DND-41 (cell line): ENCODE data around the gene KIAA1671.

Experiments
- ATAC-seq: fragments of 200-7000 bp; cut with Tn5 transposase; 3 replicates; pipeline ENCODE4 v1.9.1; 2021; ENCODE audit warnings: low read depth; ENCODE audit not compliant: insufficient read depth
- DNase-seq: peaks from one replicate; pipeline ENCODE4 v3.0.0-alpha.2; 2020
- H2AFZ ChIP-seq: 2 replicates; pipeline ENCODE4 v1.6.0; 2012; ENCODE audit warnings: low read depth, low read length
- H3K27ac ChIP-seq: 2 replicates; pipeline ENCODE4 v1.5.1; 2012; ENCODE audit warnings: low read length, inconsistent platforms
- H3K27me3 ChIP-seq: fragments of 200-600 bp; sonication (generic); 2 replicates; pipeline ENCODE4 v1.6.0; 2012; ENCODE audit warnings: low read length, mild to moderate bottlenecking, inconsistent platforms; ENCODE audit not compliant: insufficient read depth, poor library complexity
- H3K36me3 ChIP-seq: 2 replicates; pipeline ENCODE4 v1.5.1; 2012; ENCODE audit warnings: low read length, inconsistent platforms; ENCODE audit not compliant: insufficient read depth
- H3K4me1 ChIP-seq: 2 replicates; pipeline ENCODE4 v1.5.1; 2012; ENCODE audit warnings: mild to moderate bottlenecking, low read length; ENCODE audit not compliant: insufficient read depth
- H3K4me2 ChIP-seq: 2 replicates; pipeline ENCODE4 v1.6.0; 2012; ENCODE audit warnings: mild to moderate bottlenecking, moderate library complexity, low read length, inconsistent platforms; ENCODE audit not compliant: insufficient read depth
- H3K4me3 ChIP-seq, 2 experiments: fragments of 200-600 bp in 1 of 2; shearing (Covaris generic) in 1 of 2; 2 replicates each; pipeline ENCODE4 v1.5.1; 2012 to 2016; ENCODE audit warnings: inconsistent platforms in 2 of 2, low read length in 2 of 2, mild to moderate bottlenecking in 2 of 2, low read depth in 1 of 2, moderate library complexity in 1 of 2
- H3K79me2 ChIP-seq: 2 replicates; pipeline ENCODE4 v1.6.0; 2012; ENCODE audit warnings: low read length, inconsistent platforms; ENCODE audit not compliant: insufficient read depth
- H3K9ac ChIP-seq: 2 replicates; pipeline ENCODE4 v1.6.0; 2012; ENCODE audit warnings: low read depth, mild to moderate bottlenecking, inconsistent platforms, low read length, moderate library complexity
- H3K9me3 ChIP-seq: 2 replicates; pipeline ENCODE4 v1.5.1; 2012; ENCODE audit warnings: low read length, moderate library complexity, mild to moderate bottlenecking, inconsistent platforms; ENCODE audit not compliant: insufficient read depth, severe bottlenecking
- H4K20me1 ChIP-seq: 2 replicates; pipeline ENCODE4 v1.6.0; 2012; ENCODE audit warnings: low read length; ENCODE audit not compliant: insufficient read depth
- EZH2 ChIP-seq: IDR thresholded peaks from 3 replicates; pipeline ENCODE4 v1.6.1; 2012; ENCODE audit warnings: borderline replicate concordance, low read depth, mild to moderate bottlenecking, moderate library complexity, low read length, inconsistent platforms; ENCODE audit not compliant: severe bottlenecking
- TF ChIP-seq, protein P1 (sequence below): IDR thresholded peaks from 2 replicates; pipeline ENCODE4 v1.5.1; 2012; ENCODE audit warnings: borderline replicate concordance, low read length, moderate library complexity, mild to moderate bottlenecking; ENCODE audit not compliant: poor library complexity, severe bottlenecking; ENCODE audit errors: extremely low read depth

Gene KIAA1671

DNA sequence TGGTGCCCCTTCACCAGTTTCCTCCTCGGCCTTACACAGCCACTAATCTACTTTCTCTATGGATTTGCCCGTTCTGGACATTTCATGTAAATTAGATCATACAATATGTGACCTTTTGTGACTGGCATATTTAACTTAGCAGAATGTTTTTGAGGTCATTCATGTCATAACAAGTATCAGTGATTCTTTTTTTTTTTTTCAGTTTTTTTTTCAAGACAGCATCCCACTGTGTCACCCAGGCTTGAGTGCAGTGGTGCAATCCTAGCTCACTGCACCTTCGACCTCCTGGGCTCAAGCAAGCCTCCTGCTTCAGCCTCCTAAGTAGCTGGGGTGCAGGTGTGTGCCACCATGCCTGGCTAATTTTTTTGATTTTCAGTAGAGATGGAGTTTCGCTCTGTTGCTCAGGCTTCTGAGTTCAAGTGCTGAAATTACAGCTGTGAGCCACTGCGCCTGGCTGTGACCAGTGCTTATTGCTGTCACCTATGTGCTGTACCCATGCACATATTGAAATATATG is 22.7 kb downstream of the KIAA1671 start:
- no peak overlapping the region for H2AFZ ChIP-seq
- H3K27me3 ChIP-seq, result peaks cover 3% of the 10 kb centered on the region
- no peak overlapping the region for H3K4me3 ChIP-seq
- H3K9ac ChIP-seq, result no peak overlapping the region
- H3K4me2 ChIP-seq, result no peak overlapping the region
- H3K9me3 ChIP-seq, result no peaks in the 10 kb centered on the region
- no peaks in the 10 kb centered on the region for H4K20me1 ChIP-seq
- no peak for DNase-seq
- H3K4me1 ChIP-seq, result no peaks in the 10 kb centered on the region
- ATAC-seq, result no peak
- no peak overlapping the region for H3K27ac ChIP-seq
- TF ChIP-seq, protein P1, sequence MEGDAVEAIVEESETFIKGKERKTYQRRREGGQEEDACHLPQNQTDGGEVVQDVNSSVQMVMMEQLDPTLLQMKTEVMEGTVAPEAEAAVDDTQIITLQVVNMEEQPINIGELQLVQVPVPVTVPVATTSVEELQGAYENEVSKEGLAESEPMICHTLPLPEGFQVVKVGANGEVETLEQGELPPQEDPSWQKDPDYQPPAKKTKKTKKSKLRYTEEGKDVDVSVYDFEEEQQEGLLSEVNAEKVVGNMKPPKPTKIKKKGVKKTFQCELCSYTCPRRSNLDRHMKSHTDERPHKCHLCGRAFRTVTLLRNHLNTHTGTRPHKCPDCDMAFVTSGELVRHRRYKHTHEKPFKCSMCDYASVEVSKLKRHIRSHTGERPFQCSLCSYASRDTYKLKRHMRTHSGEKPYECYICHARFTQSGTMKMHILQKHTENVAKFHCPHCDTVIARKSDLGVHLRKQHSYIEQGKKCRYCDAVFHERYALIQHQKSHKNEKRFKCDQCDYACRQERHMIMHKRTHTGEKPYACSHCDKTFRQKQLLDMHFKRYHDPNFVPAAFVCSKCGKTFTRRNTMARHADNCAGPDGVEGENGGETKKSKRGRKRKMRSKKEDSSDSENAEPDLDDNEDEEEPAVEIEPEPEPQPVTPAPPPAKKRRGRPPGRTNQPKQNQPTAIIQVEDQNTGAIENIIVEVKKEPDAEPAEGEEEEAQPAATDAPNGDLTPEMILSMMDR, result no peak
- TF ChIP-seq EZH2, result no peak
- no peaks in the 10 kb centered on the region for H3K36me3 ChIP-seq
- H3K79me2 ChIP-seq, result no peaks in the 10 kb centered on the region

DNA sequence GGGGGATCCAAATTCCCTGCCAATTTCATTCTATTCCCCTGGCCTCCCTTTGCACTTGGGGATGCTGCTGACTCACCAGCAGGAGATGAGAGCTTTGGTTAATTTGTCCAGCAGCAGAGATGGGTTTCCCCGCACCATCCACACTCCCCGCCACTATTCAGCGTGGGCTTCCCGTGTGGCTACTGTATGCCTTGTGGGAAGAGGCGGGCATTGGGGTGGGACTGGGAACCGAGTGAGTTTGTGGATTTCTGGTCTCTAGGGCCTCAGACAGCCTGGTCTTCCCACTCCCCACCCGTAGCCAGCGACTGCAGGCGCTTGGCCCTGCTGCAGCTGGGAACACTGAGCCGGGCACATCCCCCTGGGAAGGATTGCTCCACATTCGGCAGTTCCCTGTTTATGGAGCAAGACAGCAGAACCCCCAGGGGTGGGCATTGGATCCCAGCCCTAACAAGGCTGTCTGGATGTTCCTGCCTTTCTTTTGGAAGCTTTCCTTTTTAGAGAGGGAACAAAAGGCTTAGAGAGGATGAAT is 23.4 kb downstream of the KIAA1671 start:
- H3K9me3 ChIP-seq, result no peaks in the 10 kb centered on the region
- DNase-seq, result no peak
- no peaks in the 10 kb centered on the region for H3K79me2 ChIP-seq
- H3K4me1 ChIP-seq, result no peaks in the 10 kb centered on the region
- TF ChIP-seq EZH2, result no peak
- TF ChIP-seq, protein P1, result no peak
- no peak for ATAC-seq
- no peaks in the 10 kb centered on the region for H3K36me3 ChIP-seq
- no peak overlapping the region for H3K9ac ChIP-seq
- H3K27me3 ChIP-seq, result peaks cover 3% of the 10 kb centered on the region
- no peak overlapping the region for H3K27ac ChIP-seq
- no peak overlapping the region for H2AFZ ChIP-seq
- H3K4me3 ChIP-seq, result no peak overlapping the region
- H3K4me2 ChIP-seq, result no peak overlapping the region
- no peaks in the 10 kb centered on the region for H4K20me1 ChIP-seq

DNA sequence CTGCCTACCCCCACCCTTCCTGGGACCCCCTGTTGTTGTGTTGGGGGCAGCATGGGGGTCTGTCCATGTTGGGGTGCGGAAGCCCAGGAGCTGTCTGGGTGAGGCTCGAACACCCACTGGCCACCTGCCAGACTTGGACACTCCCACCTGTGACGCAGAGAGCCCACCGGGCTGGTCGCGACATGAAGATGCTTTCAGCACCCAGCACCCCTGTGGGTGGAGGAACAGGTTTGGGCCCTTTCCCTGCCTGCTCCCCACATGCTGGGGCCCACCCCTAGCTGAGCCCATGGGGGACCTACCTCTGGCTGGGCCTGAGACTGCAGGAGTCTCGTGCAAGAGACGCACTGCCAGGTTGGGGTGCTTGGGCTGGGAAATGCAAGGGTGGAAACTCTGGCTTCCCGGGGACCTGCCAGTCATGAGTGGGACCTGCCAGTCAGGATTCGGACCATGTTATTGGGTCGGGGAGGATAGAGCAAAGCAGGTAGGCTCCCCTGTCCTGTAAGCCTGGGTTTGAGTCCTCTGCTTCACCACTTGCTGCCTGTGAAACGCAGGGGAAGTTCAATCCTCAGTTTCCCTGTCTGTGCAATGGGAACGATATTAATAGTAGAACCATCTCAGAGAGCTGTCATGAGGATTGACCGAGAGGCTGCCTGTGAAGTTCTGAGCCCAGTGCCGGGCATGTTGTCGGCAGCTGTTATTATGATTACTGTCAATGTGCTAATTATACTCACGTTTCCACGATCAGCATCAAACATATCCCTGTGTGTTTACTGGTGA is 24.1 kb downstream of the KIAA1671 start:
- no peak for ATAC-seq
- no peak overlapping the region for H3K9ac ChIP-seq

More for the DNA sequence above, 24.1 kb downstream of the KIAA1671 start:
- Histone ChIP-seq H4K20me1 (no peaks in the 10 kb centered on the region), H3K79me2 (no peaks in the 10 kb centered on the region), H3K4me1 (no peaks in the 10 kb centered on the region), H3K4me3 (no peak overlapping the region), H3K27ac (no peak overlapping the region), H3K27me3 (peaks cover 3% of the 10 kb centered on the region), H3K36me3 (no peaks in the 10 kb centered on the region), H2AFZ (no peak overlapping the region), H3K9me3 (no peaks in the 10 kb centered on the region), H3K4me2 (no peak overlapping the region)
- no peak for TF ChIP-seq EZH2
- TF ChIP-seq, protein P1, result no peak
- DNase-seq, result no peak
